NCI-H2196 treated with DMSO at 0.1 percent for 48 hours (cell line): Measurements from ENCODE around the gene IL12RB2.

Source experiments
- DNase-seq: peaks from one replicate; lab custom pipeline; 2025; ENCODE audit not compliant: unreplicated experiment; lab: John Stamatoyannopoulos, UW

The IL12RB2 gene

GRCh38 chr1:67307251-67308060 is at the start of gene IL12RB2:
TSS of gene IL12RB2 (plus strand) at chr1:67307873. CDS start at chr1:67320369, 12,496 bp downstream.
- no peak for DNase-seq

GRCh38 chr1:67261680-67262079 is 46.0 kb upstream of the IL12RB2 start:
- DNase-seq = no peak

GRCh38 chr1:67262735-67263134 is 44.9 kb upstream of the IL12RB2 start:
- DNase-seq = no peak

GRCh38 chr1:67264152-67264551 is 43.5 kb upstream of the IL12RB2 start:
- DNase-seq = no peak

- DNase-seq = no peak
Observed at GRCh38 chr1:67264899-67265298, 42.8 kb upstream of the IL12RB2 start.

GRCh38 chr1:67269061-67269460 is 38.6 kb upstream of the IL12RB2 start:
- no peak for DNase-seq

GRCh38 chr1:67270541-67270940 is 37.1 kb upstream of the IL12RB2 start:
- no peak for DNase-seq

- no peak for DNase-seq
Observed at GRCh38 chr1:67273591-67273990, 34.1 kb upstream of the IL12RB2 start.

- DNase-seq = no peak
Observed at GRCh38 chr1:67274623-67275325, 32.9 kb upstream of the IL12RB2 start.

- no peak for DNase-seq
Observed at GRCh38 chr1:67280696-67281095, 27.0 kb upstream of the IL12RB2 start.

GRCh38 chr1:67281244-67281643 is 26.4 kb upstream of the IL12RB2 start:
- DNase-seq = no peak

GRCh38 chr1:67285780-67286488 is 21.7 kb upstream of the IL12RB2 start:
- no peak for DNase-seq

GRCh38 chr1:67290236-67290635 is 17.4 kb upstream of the IL12RB2 start:
- no peak for DNase-seq

GRCh38 chr1:67294836-67295617 is 12.6 kb upstream of the IL12RB2 start:
- no peak for DNase-seq

- DNase-seq = no peak
Observed at GRCh38 chr1:67298762-67299161, 8.9 kb upstream of the IL12RB2 start.

- DNase-seq = no peak
Observed at GRCh38 chr1:67299296-67299695, 8.4 kb upstream of the IL12RB2 start.

GRCh38 chr1:67300561-67300960 is 7.1 kb upstream of the IL12RB2 start:
- no peak for DNase-seq

- DNase-seq = no peak
Observed at GRCh38 chr1:67304023-67304422, 3.6 kb upstream of the IL12RB2 start.

GRCh38 chr1:67306547-67306946 is 1.1 kb upstream of the IL12RB2 start:
- no peak for DNase-seq

GRCh38 chr1:67308136-67308535 is 463 bp downstream of the IL12RB2 start:
- DNase-seq = no peak

GRCh38 chr1:67312615-67313014 is 4.9 kb downstream of the IL12RB2 start:
- DNase-seq = no peak
